AG04449 (cell line): ENCODE measurements around the gene C9orf152.

Experiments
- CTCF ChIA-PET: fragments of 350-600 bp; formaldehyde crosslinking; extraction: SDS; loops from one replicate; lab custom pipeline; 2021; ENCODE audit warnings: antibody characterized with exemption; lab: Yijun Ruan, JAX
- POLR2A ChIA-PET: fragments of 400-600, 350-600 bp; formaldehyde crosslinking; extraction: SDS; loops from one replicate; lab custom pipeline; 2020; ENCODE audit warnings: antibody characterized with exemption, inconsistent platforms; lab: Yijun Ruan, JAX
- DNase-seq: peaks from one replicate; pipeline ENCODE4 v3.0.0-alpha.2; 2010; ENCODE audit warnings: low read depth, low spot score
- H3K4me3 ChIP-seq: 2 replicates; pipeline ENCODE4 v1.5.1; 2011; ENCODE audit warnings: low read depth, mild to moderate bottlenecking, control low read depth, low read length
- CTCF ChIP-seq: IDR thresholded peaks from one replicate; pipeline ENCODE4 v1.5.1; 2011; ENCODE audit warnings: mild to moderate bottlenecking, moderate library complexity, low read length, control low read depth, inconsistent platforms; ENCODE audit not compliant: insufficient read depth; ENCODE audit errors: missing control alignments

C9orf152 gene

GRCh38 chr9:110208031-110208430 is at the start of gene C9orf152:
Gene C9orf152, minus strand, starts transcription at chr9:110208159. Its CDS starts 580 bp downstream, at chr9:110207579.
- no peak for TF ChIP-seq CTCF
- ChIA-PET CTCF (interaction anchor here (22.4 to 31.4 kb wide), 2 partner anchors 5 to 14 kb away, joined by 534 read pairs; partner anchors contain the start of gene C9orf152), POLR2A (interaction anchor here (0.7 kb wide), 1 partner anchor 131 kb away, joined by 3 read pairs; no protein-coding TSS in a partner anchor)
- H3K4me3 ChIP-seq, result no peak within 1 kb of the TSS
- no peak for DNase-seq

- POLR2A ChIA-PET, result interaction anchor here (0.5 to 1.2 kb wide), 14 partner anchors 12 to 441 kb away, joined by 3 to 10 read pairs (median 3); no protein-coding TSS in a partner anchor
- no peak for TF ChIP-seq CTCF
- H3K4me3 ChIP-seq, result peak overlapping the region; percentile 89
- no peak for DNase-seq
- CTCF ChIA-PET, result interaction anchor here (1.0 to 2.0 kb wide), 4 partner anchors 14 to 367 kb away, joined by 3 to 8 read pairs (median 3); no protein-coding TSS in a partner anchor
Observed at GRCh38 chr9:110257097-110257841, 49.3 kb upstream of the C9orf152 start.

GRCh38 chr9:110256380-110257096 is 48.6 kb upstream of the C9orf152 start, which contains the start of gene TXN:
Gene TXN, minus strand, starts transcription at chr9:110256507. Its CDS starts 72 bp downstream, at chr9:110256435.
- TF ChIP-seq CTCF, result no peak
- DNase-seq, result no peak
- ChIA-PET CTCF (interaction anchor here (0.9 to 2.0 kb wide), 3 partner anchors 39 to 367 kb away, joined by 3 to 8 read pairs (median 3); no protein-coding TSS in a partner anchor), POLR2A (interaction anchor here (0.5 to 1.2 kb wide), 18 partner anchors 13 to 440 kb away, joined by 3 to 10 read pairs (median 3); no protein-coding TSS in a partner anchor)
- peak within 1 kb of the TSS; percentile 89 for H3K4me3 ChIP-seq

GRCh38 chr9:110255463-110256379 is 47.8 kb upstream of the C9orf152 start:
- H3K4me3 ChIP-seq, result peak overlapping the region; percentile 89
- TF ChIP-seq CTCF, result no peak
- no peak for DNase-seq
- CTCF ChIA-PET, result interaction anchor here (0.9 to 1.2 kb wide), 2 partner anchors 72 to 367 kb away, joined by 3 read pairs; no protein-coding TSS in a partner anchor
- POLR2A ChIA-PET, result interaction anchor here (0.6 to 1.2 kb wide), 11 partner anchors 13 to 361 kb away, joined by 3 to 10 read pairs (median 4); no protein-coding TSS in a partner anchor

- CTCF ChIA-PET, result no interaction called here
- peak overlapping the region; percentile 89 for H3K4me3 ChIP-seq
- POLR2A ChIA-PET, result no interaction called here
- TF ChIP-seq CTCF, result no peak
- DNase-seq, result no peak
Observed at GRCh38 chr9:110255034-110255462, 47.1 kb upstream of the C9orf152 start.
